Body of pancreas (tissue), 4 donors: Measurements from ENCODE around the gene MINPP1. TPM values are rescaled to one million over a fixed set of nuclear protein-coding genes. Genes with fewer than 3 reads are reported as not detected.
A peak's percentile ranks its signal among the peaks of the same experiment; 100 is the strongest.
"Not testable (repeated sequence)": the region's sequence is repeated elsewhere in the genome, so short reads cannot be mapped to it uniquely, and the experiment has no call there.

ENCODE experiments used
- ATAC-seq: fragments of 150-250 bp; one replicate; pipeline ENCODE4 v1.9.1; 2016
- DNase-seq, 4 donors: peaks; one replicate each; pipeline ENCODE4 v3.0.0-alpha.2; 2019
- H3K27ac ChIP-seq, 4 donors: fragments of 200-600 bp; sonication (generic); 1 replicate in 3 of 4; 2 replicates in 1 of 4; pipeline versions ENCODE4 v1.5.1 to v1.6.1; 2016 to 2019; ENCODE audit warnings: mild to moderate bottlenecking in 1 of 4, mixed read lengths in 1 of 4, moderate library complexity in 1 of 4
- H3K27me3 ChIP-seq, 2 donors: fragments of 200-600 bp; sonication (generic); one replicate each; pipeline ENCODE4 v1.6.0; 2016; ENCODE audit warnings: mild to moderate bottlenecking in 1 of 2
- H3K36me3 ChIP-seq, 2 donors: fragments of 200-600 bp; sonication (generic); replicated peaks in 1 of 2; 2 replicates each; pipeline ENCODE4 v1.5.1; 2016; ENCODE audit warnings: low read depth in 2 of 2; ENCODE audit not compliant: insufficient read depth in 1 of 2
- H3K4me1 ChIP-seq: fragments of 200-600 bp; sonication (generic); one replicate; pipeline ENCODE4 v1.6.0; 2016
- H3K4me3 ChIP-seq, 2 donors: fragments of 200-600 bp; sonication (generic); 1 replicate in 1 of 2; 2 replicates in 1 of 2; pipeline ENCODE4 v1.5.1; 2016 to 2019
- H3K9me3 ChIP-seq, 3 donors: fragments of 200-600 bp; sonication (generic); 1 replicate in 2 of 3; 2 replicates in 1 of 3; pipeline ENCODE4 v1.5.1; 2016
- POLR2A ChIP-seq, 3 donors: fragments of 450-650 bp; IDR thresholded peaks; one replicate each; pipeline ENCODE4 v1.6.1; 2016; ENCODE audit warnings: antibody characterized with exemption in 3 of 3, mild to moderate bottlenecking in 2 of 3
- WGBS, 2 donors: methylation state at CpG; one replicate each; pipeline ENCODE4 v1.1.5; 2017; 5-methylcytosine and 5-hydroxymethylcytosine counted together
- intact Hi-C: fragments of 100-400 bp; cut with DNase I; formaldehyde crosslinking; loops from one replicate; pipeline ENCODE4 v1.15.1; 2023
- total RNA-seq, 2 donors: library from RNA; depleted of rRNA; stranded (reverse); fragments of >200 nt; gene quantifications; one replicate each; pipeline ENCODE4 v1.1.0, GENCODE V29; 2016
- TF ChIP-seq, protein P1 (sequence below), 7 experiments: fragments of 450-650 bp in 4 of 7; fragments of 200-600 bp in 3 of 7; sonication (generic) in 3 of 7; IDR thresholded peaks; one replicate each; pipeline ENCODE4 v1.5.1; 2016 to 2019; ENCODE audit warnings: antibody characterized with exemption in 7 of 7

MINPP1 gene, protein sequence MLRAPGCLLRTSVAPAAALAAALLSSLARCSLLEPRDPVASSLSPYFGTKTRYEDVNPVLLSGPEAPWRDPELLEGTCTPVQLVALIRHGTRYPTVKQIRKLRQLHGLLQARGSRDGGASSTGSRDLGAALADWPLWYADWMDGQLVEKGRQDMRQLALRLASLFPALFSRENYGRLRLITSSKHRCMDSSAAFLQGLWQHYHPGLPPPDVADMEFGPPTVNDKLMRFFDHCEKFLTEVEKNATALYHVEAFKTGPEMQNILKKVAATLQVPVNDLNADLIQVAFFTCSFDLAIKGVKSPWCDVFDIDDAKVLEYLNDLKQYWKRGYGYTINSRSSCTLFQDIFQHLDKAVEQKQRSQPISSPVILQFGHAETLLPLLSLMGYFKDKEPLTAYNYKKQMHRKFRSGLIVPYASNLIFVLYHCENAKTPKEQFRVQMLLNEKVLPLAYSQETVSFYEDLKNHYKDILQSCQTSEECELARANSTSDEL
- 10 to 100 TPM in 1 of 2 donors, 1 to 10 TPM in 1; 8.9 to 18.9 TPM for total RNA-seq

- TF ChIP-seq POLR2A (IDR thresholded peaks at IDR 0.05): peak in 2 of 3 donors; percentile 61
- TF ChIP-seq, protein P1, sequence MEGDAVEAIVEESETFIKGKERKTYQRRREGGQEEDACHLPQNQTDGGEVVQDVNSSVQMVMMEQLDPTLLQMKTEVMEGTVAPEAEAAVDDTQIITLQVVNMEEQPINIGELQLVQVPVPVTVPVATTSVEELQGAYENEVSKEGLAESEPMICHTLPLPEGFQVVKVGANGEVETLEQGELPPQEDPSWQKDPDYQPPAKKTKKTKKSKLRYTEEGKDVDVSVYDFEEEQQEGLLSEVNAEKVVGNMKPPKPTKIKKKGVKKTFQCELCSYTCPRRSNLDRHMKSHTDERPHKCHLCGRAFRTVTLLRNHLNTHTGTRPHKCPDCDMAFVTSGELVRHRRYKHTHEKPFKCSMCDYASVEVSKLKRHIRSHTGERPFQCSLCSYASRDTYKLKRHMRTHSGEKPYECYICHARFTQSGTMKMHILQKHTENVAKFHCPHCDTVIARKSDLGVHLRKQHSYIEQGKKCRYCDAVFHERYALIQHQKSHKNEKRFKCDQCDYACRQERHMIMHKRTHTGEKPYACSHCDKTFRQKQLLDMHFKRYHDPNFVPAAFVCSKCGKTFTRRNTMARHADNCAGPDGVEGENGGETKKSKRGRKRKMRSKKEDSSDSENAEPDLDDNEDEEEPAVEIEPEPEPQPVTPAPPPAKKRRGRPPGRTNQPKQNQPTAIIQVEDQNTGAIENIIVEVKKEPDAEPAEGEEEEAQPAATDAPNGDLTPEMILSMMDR (IDR thresholded peaks at IDR 0.05): no peak
- Histone ChIP-seq H3K36me3 (no peaks in the 10 kb centered on the region), H3K27me3 (no peaks in the 10 kb centered on the region), H3K27ac (peak within 1 kb of the TSS; percentile 54 to 81 (median 67)), H3K4me3 (peak within 1 kb of the TSS; percentile 72 to 91), H3K9me3 (no peaks in the 10 kb centered on the region), H3K4me1 (peaks cover 42% of the 10 kb centered on the region)
- intact Hi-C loops: no loop called here
- ATAC-seq (peak; percentile 86), DNase-seq (peak; percentile 75 to 82 (median 77))
- 0% methylated on average over 4 to 73 of the region's 74 CpGs for WGBS, 2 donors
These were observed at the start of gene MINPP1 for GRCh38 chr10:87504640-87505365. Gene MINPP1, plus strand, starts transcription at chr10:87504893. Its CDS starts 23 bp downstream, at chr10:87504916.

GRCh38 chr10:87456586-87457220 is 48.0 kb upstream of the MINPP1 start:
- H3K9me3 ChIP-seq, H3K27me3 ChIP-seq, H3K36me3 ChIP-seq, H3K4me1 ChIP-seq, ATAC-seq, intact Hi-C loops, H3K27ac ChIP-seq, H3K4me3 ChIP-seq, DNase-seq: not testable (repeated sequence)
- no CpG with 5 or more reads among the region's 1 CpG for WGBS, 2 donors

- H3K27ac ChIP-seq, H3K4me1 ChIP-seq, H3K9me3 ChIP-seq, intact Hi-C loops, H3K36me3 ChIP-seq, ATAC-seq, DNase-seq, H3K27me3 ChIP-seq, H3K4me3 ChIP-seq: not testable (repeated sequence)
- no CpG with 5 or more reads among the region's 2 CpGs for WGBS, 2 donors
These were observed 42.9 kb upstream of the MINPP1 start for GRCh38 chr10:87461751-87462150.

DNA sequence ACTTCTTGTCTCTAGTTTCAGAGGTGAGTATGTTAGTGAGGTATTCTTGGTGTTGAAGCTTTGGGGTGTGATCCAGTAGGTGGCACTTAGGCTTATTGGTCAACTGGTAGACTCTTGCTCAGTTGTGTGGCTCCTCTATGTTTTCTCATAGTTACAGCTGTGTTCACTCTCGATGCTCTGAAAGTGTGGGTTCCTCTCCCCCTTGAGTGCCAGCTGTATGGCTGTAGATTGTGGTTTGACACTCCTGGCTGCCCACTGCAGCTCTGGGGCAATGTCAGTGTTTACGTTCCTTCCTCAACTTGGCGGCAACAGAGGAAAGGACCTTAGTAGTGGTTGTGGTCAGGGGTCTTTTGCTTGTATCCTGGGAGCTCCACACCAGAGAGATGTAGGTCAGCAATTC is 37.8 kb upstream of the MINPP1 start:
- H3K4me3 ChIP-seq, H3K9me3 ChIP-seq, ATAC-seq, H3K27me3 ChIP-seq, H3K27ac ChIP-seq, H3K4me1 ChIP-seq, H3K36me3 ChIP-seq, DNase-seq, intact Hi-C loops: not testable (repeated sequence)
- 68 to 100% methylated on average over 1 to 2 of the region's 3 CpGs for WGBS, 2 donors

GRCh38 chr10:87488733-87489132 is 16.0 kb upstream of the MINPP1 start:
- H3K4me3 ChIP-seq, ATAC-seq, H3K9me3 ChIP-seq, DNase-seq, H3K27me3 ChIP-seq, H3K27ac ChIP-seq, H3K36me3 ChIP-seq, intact Hi-C loops, H3K4me1 ChIP-seq: not testable (repeated sequence)
- 25 to 38% methylated on average over 1 of the region's 1 CpG for WGBS, 2 donors

DNA sequence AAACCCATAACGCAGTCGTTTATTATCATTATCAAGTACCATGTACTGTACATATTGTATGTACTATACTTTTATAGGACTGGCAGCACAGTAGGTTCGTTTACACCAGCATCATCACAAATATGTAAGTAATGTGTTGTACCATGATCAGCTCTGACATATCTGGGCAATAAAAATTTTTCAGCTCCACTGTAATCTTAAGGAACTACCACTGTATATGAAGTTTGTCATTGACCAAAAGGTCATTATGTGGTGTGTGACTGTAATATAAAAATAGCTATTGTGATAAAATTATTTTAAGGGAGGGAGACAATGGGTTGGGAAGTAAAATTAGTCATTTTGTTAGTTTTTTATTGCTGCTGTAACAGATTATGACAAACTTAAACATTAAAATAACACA is 14.4 kb upstream of the MINPP1 start:
- H3K4me1 ChIP-seq, H3K4me3 ChIP-seq, H3K36me3 ChIP-seq, H3K9me3 ChIP-seq, ATAC-seq, intact Hi-C loops, H3K27me3 ChIP-seq, DNase-seq, H3K27ac ChIP-seq: not testable (repeated sequence)
- 25 to 43% methylated on average over 1 to 2 of the region's 3 CpGs for WGBS, 2 donors

DNA sequence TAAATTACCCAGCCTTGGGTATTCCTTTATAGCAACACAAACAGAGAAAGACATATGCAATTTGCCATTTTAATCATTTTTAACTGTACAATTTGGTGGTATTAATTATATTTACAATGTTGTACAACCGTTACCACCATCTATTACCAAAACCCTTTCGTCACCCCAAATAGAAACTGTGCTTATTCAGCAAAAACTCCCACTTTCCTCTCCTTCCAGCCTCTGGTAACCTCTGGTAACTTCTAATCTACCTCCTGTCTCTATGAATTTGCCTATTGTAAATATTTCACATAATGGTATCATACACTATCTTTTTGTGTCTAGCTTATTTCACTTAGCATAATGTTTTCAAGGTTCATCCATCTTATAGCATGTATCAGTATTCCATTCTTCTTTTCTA is 12.2 kb upstream of the MINPP1 start:
- H3K4me1 ChIP-seq, H3K9me3 ChIP-seq, DNase-seq, ATAC-seq, H3K27me3 ChIP-seq, intact Hi-C loops, H3K27ac ChIP-seq, H3K36me3 ChIP-seq, H3K4me3 ChIP-seq: not testable (repeated sequence)
- 97 to 100% methylated on average over 2 of the region's 2 CpGs for WGBS, 2 donors

- H3K36me3 ChIP-seq, intact Hi-C loops, DNase-seq, H3K9me3 ChIP-seq, H3K27me3 ChIP-seq, ATAC-seq, H3K27ac ChIP-seq, H3K4me3 ChIP-seq: not testable (repeated sequence)
- whole genome bisulfite sequencing, 2 donors: 83 to 90% methylated on average over 5 of the region's 5 CpGs
- peaks cover 14% of the 10 kb centered on the region for H3K4me1 ChIP-seq
These were observed 9.2 kb upstream of the MINPP1 start for GRCh38 chr10:87495446-87495845.

DNA sequence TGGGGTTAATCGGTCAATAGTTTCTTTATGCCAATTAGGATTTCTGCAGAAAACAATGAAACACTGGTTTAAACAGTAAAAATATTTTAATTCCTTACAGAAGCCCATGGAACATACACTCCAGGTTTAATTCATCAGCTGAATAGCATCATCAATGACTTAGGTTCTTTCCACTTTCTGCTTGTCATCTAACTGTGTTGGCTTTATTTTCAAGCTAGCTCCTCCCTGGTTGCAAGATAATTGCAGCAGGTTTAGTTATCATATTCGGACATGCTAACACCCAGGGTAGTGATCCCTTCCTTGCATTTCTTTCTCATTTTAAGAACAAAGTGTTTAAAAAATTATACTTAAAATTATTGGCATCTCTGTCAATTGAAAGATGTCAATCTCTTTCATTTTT is 7.3 kb upstream of the MINPP1 start:
- intact Hi-C loops, H3K4me3 ChIP-seq, H3K27me3 ChIP-seq, ATAC-seq, H3K9me3 ChIP-seq, DNase-seq, H3K36me3 ChIP-seq, H3K27ac ChIP-seq: not testable (repeated sequence)
- peaks cover 25% of the 10 kb centered on the region for H3K4me1 ChIP-seq
- WGBS, 2 donors: 80 to 97% methylated on average over 2 of the region's 2 CpGs

DNA sequence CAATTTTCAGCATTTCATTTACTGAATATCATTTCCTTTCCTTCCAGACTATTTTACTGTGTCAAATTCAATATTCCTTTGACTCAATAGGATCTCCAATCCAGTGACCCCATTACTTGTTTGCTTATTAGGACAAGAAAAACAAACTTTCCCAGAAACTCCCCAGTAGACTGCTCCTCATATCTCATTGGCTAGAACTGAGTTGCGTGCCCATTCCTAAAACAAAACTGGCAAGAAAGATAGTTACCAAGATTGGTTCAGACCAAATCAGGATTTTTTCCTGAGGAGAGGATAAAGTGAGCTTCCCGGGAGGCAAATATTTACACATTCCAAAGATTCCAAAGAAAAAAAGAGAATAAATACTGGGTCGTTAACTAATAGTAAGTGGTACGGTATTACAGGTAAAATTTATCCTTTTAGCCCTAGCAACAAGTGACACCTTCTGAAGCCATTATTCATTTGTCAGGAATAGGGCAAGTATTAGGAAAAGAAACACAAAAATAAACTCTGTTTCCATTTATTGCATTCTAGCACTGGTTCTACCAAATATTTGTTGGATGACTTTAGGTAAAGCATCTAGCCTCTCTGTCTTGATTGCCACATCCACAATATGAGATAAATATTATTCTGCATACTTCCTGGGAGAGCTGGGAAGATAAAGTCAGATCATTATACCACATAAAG is 6.4 kb upstream of the MINPP1 start:
- H3K4me3 ChIP-seq, H3K9me3 ChIP-seq, DNase-seq, H3K27me3 ChIP-seq, H3K36me3 ChIP-seq, intact Hi-C loops: not testable (repeated sequence)
- H3K4me1 ChIP-seq: peaks cover 25% of the 10 kb centered on the region
- ATAC-seq: peak; percentile 77
- peak overlapping the region in 1 of 4 donors; percentile 25 for H3K27ac ChIP-seq
- WGBS, 2 donors: 6 to 34% methylated on average over 2 of the region's 4 CpGs
